Fibroblast of pulmonary artery (primary cell): Measurements from ENCODE around the gene SERPINB6.

Source experiments
- DNase-seq: peaks from one replicate; pipeline ENCODE4 v3.0.0-alpha.2; 2010; ENCODE audit warnings: low read depth
- H3K4me3 ChIP-seq: replicated peaks from 2 replicates; pipeline ENCODE4 v1.5.1; 2011; ENCODE audit warnings: low read depth, mild to moderate bottlenecking, control low read depth, low read length, moderate library complexity
- TF ChIP-seq, protein P1 (sequence below): IDR thresholded peaks from 2 replicates; pipeline ENCODE4 v1.5.1; 2011; ENCODE audit warnings: mild to moderate bottlenecking, control low read depth, low read length, inconsistent platforms; ENCODE audit errors: missing control alignments

The SERPINB6 gene

DNA sequence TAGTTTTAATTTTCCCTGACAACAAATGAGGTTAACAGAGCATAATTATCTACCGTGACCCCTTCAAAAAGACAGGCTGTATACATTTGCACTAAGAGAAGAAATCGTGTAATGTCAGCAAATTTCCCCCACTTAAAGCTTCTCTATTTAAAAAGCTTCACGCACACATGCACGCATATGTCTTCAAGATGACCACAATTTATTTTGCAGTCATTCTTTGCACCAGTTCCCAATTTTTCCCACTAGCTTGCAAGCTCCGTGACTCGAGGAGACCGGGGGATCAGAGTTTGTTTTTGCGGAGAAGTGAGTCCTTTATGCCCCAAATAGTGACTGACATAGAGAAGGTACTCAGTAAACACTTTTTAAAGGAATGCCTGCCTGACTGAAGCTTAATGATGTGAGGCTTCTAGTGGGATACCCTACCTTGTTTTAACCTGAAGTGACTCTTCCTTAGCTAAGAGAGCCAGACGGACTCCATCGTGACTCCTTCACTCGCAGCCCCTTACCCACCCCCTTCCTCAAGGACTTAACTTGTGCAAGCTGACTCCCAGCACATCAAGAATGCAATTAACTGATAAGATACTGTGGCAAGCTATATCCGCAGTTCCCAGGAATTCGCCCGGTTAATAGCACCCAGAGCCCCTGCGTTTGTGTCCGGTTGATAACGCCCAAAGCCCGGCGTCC lies 19.0 kb upstream of the SERPINB6 start:
- H3K4me3 ChIP-seq = peak overlapping the region; percentile 63

DNA sequence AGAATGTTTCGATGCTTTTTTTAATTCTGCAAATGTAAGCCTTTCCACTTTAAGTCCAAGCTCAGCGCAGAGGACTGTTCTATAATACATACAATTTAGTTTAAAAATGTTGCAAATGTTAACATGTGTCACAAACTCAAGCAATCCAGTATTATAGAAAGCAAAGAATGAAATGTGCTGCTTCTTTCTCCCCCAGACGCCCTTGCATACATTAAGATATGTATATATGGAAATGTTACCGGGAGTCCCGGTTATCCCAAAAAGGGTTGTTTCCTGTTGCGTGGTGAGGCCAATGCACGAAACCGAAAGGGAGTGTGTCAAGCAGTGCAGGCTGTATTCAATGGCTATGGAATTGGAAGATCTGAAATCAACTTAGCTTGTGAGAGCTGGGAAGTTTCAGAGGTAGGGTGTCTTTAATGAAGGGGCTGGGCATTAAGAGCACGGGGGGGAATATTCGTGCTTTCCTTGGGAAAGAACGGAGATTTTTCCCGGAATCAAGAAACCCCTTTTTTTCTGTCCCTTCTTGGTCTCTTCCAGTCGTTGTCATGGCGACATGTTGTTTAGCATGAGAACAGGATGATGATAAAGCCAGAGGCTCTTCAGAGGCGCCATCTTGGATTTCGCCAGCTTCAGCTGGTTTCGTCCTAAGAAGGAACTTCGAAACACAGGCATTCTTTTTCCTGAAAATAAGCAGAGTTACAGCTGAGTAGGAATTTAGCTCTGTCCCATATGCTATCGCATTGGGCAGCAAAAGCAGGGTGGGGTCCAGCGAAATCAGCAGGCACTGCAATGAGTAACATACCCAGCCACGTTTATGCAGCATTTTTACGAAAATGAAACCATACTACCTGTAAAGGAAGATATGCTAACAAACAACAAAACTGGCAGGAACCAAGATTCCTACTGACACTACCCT lies 18.2 kb upstream of the SERPINB6 start:
- TF ChIP-seq, protein P1, sequence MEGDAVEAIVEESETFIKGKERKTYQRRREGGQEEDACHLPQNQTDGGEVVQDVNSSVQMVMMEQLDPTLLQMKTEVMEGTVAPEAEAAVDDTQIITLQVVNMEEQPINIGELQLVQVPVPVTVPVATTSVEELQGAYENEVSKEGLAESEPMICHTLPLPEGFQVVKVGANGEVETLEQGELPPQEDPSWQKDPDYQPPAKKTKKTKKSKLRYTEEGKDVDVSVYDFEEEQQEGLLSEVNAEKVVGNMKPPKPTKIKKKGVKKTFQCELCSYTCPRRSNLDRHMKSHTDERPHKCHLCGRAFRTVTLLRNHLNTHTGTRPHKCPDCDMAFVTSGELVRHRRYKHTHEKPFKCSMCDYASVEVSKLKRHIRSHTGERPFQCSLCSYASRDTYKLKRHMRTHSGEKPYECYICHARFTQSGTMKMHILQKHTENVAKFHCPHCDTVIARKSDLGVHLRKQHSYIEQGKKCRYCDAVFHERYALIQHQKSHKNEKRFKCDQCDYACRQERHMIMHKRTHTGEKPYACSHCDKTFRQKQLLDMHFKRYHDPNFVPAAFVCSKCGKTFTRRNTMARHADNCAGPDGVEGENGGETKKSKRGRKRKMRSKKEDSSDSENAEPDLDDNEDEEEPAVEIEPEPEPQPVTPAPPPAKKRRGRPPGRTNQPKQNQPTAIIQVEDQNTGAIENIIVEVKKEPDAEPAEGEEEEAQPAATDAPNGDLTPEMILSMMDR = no peak
- H3K4me3 ChIP-seq = peak overlapping the region; percentile 63
- DNase-seq = peak; percentile 100

More for the DNA sequence above, 19.0 kb upstream of the SERPINB6 start:
- DNase-seq = peak; percentile 64
- TF ChIP-seq, protein P1 = no peak

DNA sequence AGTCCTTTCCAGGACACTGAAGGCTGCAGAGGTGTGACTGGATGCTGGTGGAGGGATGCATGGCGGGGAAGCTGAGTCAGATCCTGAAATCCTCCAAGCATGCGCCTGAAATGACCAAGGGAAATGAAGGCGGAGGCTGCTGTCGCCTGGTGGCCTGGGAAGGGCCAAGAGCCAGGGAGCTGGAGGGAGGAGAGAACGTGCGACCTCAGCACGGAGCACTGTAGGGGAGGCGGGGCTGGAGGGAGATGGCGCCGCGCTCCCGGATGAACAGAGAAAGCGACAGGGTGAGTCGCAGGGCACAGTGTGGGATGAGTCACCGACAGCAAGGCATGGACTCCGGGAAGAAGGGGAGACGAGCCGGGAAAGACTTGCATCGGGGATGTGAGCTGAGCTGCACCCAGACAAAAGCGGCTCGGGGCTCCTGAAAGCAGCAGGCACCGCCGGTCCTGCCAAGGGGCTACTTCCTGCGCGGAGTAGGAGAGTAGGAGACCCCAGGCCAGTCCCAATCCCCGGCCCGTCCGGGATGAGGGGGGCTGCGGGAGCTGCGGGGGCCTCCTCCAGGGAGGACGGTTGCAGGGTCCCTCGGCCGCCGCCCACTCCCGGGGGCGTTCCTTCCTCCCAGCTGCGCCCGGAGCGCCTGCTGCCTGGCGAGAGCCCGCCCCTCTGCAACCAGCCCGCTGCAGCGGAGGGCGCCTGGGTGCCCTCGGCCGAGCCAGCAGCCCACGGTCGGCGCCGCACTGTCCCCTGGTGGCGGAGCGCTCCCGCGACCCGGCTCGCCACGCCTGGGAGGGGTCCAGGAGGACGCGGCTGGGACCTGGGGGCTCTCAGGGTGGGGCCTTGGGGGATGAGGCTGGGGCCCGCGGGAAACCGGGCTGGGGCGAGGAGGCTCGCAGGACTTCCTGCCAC lies 17.3 kb upstream of the SERPINB6 start:
- peak overlapping the region; percentile 63 for H3K4me3 ChIP-seq
- TF ChIP-seq, protein P1 = peak; percentile 34
- peak; percentile 90 for DNase-seq

DNA sequence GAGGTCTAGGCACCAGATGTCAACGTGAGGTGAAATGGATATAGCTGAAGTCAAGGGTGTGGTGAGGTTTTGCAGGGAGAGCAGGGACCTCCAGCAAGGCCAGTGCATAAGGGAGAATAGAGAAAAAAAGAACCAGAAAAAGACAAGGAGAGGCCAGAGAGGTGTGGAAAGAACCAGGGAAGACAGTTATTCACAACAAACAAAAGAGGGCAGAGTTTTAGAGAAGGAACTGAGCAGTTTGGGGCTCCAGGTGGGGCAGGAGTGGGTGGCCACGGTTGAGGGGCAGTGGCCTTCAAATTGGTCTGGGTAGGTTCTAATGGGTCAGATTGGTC lies 16.7 kb upstream of the SERPINB6 start:
- TF ChIP-seq, protein P1 = no peak
- peak overlapping the region; percentile 63 for H3K4me3 ChIP-seq

DNA sequence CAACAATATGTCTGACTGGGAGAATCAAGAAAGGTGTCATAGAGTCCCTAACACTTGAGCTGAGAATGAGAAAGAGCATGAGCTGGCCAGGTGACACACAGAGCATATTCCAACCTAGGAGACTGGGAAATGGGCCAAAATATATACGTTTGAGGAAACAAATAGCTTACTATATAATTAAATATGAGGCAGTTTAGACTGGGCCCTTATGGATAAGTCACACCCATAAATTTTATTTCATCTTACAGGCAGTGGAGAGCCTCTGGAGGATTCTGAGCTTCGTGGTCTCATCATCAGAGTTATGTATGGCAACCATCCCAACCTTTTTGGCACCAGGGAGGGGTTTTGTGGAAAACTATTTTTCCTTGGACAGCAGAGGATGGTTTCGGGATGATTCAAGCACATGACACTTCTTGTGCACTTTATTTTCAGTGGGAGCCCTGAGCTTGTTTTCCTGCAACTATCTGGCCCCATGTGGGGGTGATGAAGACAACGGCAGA lies 15.4 kb upstream of the SERPINB6 start:
- no peak overlapping the region for H3K4me3 ChIP-seq
- TF ChIP-seq, protein P1 = no peak
- peak; percentile 85 for DNase-seq

More for the DNA sequence above, 16.7 kb upstream of the SERPINB6 start:
- DNase-seq = no peak

DNA sequence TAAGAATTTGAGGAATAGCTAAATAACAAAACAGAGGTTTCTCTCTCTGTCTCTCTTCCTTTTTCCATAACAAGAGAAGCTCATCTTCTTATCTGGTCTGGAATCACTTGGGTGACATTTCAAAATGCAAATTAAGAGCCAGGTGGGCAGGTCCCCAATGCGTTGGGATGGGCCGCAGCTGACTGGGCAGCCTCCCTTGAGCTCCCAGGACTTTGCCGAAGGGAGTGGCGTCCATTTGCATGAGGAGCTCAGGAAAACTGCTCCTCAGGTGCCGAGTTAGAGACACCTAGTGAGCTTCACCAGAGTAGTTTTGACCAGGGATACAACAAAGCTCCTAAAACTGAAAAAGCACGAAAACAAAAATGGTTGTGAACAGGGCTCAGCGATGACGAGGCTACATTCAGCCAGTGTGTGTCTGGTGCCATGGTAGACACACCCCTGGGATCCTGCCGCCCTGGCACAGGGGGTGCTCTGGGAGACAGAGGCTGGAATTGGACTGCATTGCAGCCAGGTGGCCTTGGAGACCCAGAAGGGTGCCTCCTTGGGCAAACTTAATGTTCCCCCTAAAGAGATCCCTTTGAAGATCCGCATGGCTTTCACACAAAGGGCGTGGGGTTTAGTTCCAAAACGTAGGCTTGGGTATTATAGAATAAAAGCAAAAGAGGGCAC lies 13.5 kb upstream of the SERPINB6 start:
- TF ChIP-seq, protein P1 = no peak
- H3K4me3 ChIP-seq = no peak overlapping the region
- DNase-seq = no peak
